HepG2 (cell line): ENCODE results near the gene IRAK4. TPM values are rescaled to one million over a fixed set of nuclear protein-coding genes. Genes with fewer than 3 reads are reported as not detected.

ENCODE experiments used
- CERS6 ChIP-seq: sonication (generic); formaldehyde crosslinking; IDR thresholded peaks from 2 replicates; pipeline ENCODE4 v1.5.0; 2020; ENCODE audit warnings: missing genetic modification reagents
- DR1 ChIP-seq: sonication (generic); formaldehyde crosslinking; IDR thresholded peaks from 2 replicates; pipeline ENCODE4 v1.8.0; 2021; ENCODE audit warnings: mild to moderate bottlenecking, missing genetic modification reagents, inconsistent platforms
- FOXA3 ChIP-seq: IDR thresholded peaks from 2 replicates; pipeline ENCODE4 v1.6.1; 2016; ENCODE audit warnings: missing genetic modification reagents, missing compliant biosample characterization
- GLI4 ChIP-seq: sonication (generic); formaldehyde crosslinking; IDR thresholded peaks from 2 replicates; pipeline ENCODE4 v1.5.1; 2020; ENCODE audit warnings: missing genetic modification reagents, mild to moderate bottlenecking, moderate library complexity, borderline replicate concordance
- HDAC2 ChIP-seq: sonication (generic); formaldehyde crosslinking; IDR thresholded peaks from 2 replicates; pipeline ENCODE4 v1.4.0; 2020; ENCODE audit warnings: missing genetic modification reagents
- HIVEP1 ChIP-seq: sonication (generic); formaldehyde crosslinking; IDR thresholded peaks from 2 replicates; pipeline ENCODE4 v1.4.0; 2020; ENCODE audit warnings: mild to moderate bottlenecking, missing genetic modification reagents
- HNF1B ChIP-seq: sonication (generic); formaldehyde crosslinking; IDR thresholded peaks from 2 replicates; pipeline ENCODE4 v1.5.1; 2020; ENCODE audit warnings: mild to moderate bottlenecking, moderate library complexity, missing genetic modification reagents
- MTA1 ChIP-seq: sonication (generic); formaldehyde crosslinking; IDR thresholded peaks from 2 replicates; pipeline ENCODE4 v1.4.0; 2020; ENCODE audit warnings: missing genetic modification reagents, mild to moderate bottlenecking, borderline replicate concordance
- NFE2L2 ChIP-seq: fragments of 150-350 bp; IDR thresholded peaks from 2 replicates; pipeline ENCODE4 v1.6.1; 2014; ENCODE audit warnings: low read length
- RXRB ChIP-seq: IDR thresholded peaks from 2 replicates; pipeline ENCODE4 v1.6.1; 2016; ENCODE audit warnings: borderline replicate concordance, missing genetic modification reagents, missing compliant biosample characterization
- SETDB1 ChIP-seq: sonication (generic); formaldehyde crosslinking; IDR thresholded peaks from 2 replicates; pipeline ENCODE4 v1.5.1; 2020; ENCODE audit warnings: missing genetic modification reagents, mild to moderate bottlenecking, borderline replicate concordance
- SIX1 ChIP-seq: sonication (generic); formaldehyde crosslinking; IDR thresholded peaks from 2 replicates; pipeline ENCODE4 v1.4.0; 2020; ENCODE audit warnings: missing genetic modification reagents, borderline replicate concordance
- SIX4 ChIP-seq: sonication (generic); formaldehyde crosslinking; IDR thresholded peaks from 2 replicates; pipeline ENCODE4 v1.4.0; 2020; ENCODE audit warnings: missing genetic modification reagents
- SMAD9 ChIP-seq: sonication (generic); formaldehyde crosslinking; IDR thresholded peaks from 2 replicates; pipeline ENCODE4 v1.5.1; 2020; ENCODE audit warnings: mild to moderate bottlenecking, missing genetic modification reagents
- TBL1XR1 ChIP-seq: fragments of 150-350 bp; IDR thresholded peaks from 2 replicates; pipeline ENCODE4 v1.6.1; 2014; ENCODE audit warnings: borderline replicate concordance, low read length; ENCODE audit not compliant: partially characterized antibody
- THAP11 ChIP-seq: IDR thresholded peaks from 2 replicates; pipeline ENCODE4 v1.6.1; 2016; ENCODE audit warnings: missing biosample characterization, missing genetic modification reagents
- XBP1 ChIP-seq: sonication (generic); formaldehyde crosslinking; IDR thresholded peaks from 2 replicates; pipeline ENCODE4 v1.5.0; 2020; ENCODE audit warnings: missing genetic modification reagents
- XRCC5 ChIP-seq: fragments of 200-400 bp; formaldehyde crosslinking; optimal IDR thresholded peaks from 2 replicates; pipeline ENCODE3; 2017; ENCODE audit warnings: mild to moderate bottlenecking, low read length
- ZKSCAN8 ChIP-seq: IDR thresholded peaks from 2 replicates; pipeline ENCODE4 v1.6.1; 2016; ENCODE audit warnings: borderline replicate concordance, missing genetic modification reagents, missing compliant biosample characterization
- ZNF17 ChIP-seq: sonication (generic); formaldehyde crosslinking; IDR thresholded peaks from 2 replicates; pipeline ENCODE4 v1.5.0; 2020; ENCODE audit warnings: mild to moderate bottlenecking, missing genetic modification reagents
- ZNF512B ChIP-seq: sonication (generic); formaldehyde crosslinking; IDR thresholded peaks from 2 replicates; pipeline ENCODE4 v1.5.1; 2020; ENCODE audit warnings: missing genetic modification reagents, mild to moderate bottlenecking, borderline replicate concordance
- ZNF556 ChIP-seq: sonication (generic); formaldehyde crosslinking; IDR thresholded peaks from 2 replicates; pipeline ENCODE4 v1.4.0; 2020; ENCODE audit warnings: mild to moderate bottlenecking, missing genetic modification reagents, borderline replicate concordance
- ZNF660 ChIP-seq: sonication (generic); formaldehyde crosslinking; IDR thresholded peaks from 2 replicates; pipeline ENCODE4 v1.5.1; 2020; ENCODE audit warnings: mild to moderate bottlenecking, low read depth, missing genetic modification reagents, borderline replicate concordance
- ZNF747 ChIP-seq: sonication (generic); formaldehyde crosslinking; IDR thresholded peaks from 2 replicates; pipeline ENCODE4 v1.8.1; 2023; ENCODE audit warnings: missing genetic modification reagents, mild to moderate bottlenecking, borderline replicate concordance
- ZNF816 ChIP-seq: sonication (generic); formaldehyde crosslinking; IDR thresholded peaks from 2 replicates; pipeline ENCODE4 v1.8.0; 2022; ENCODE audit warnings: missing genetic modification reagents, mild to moderate bottlenecking, borderline replicate concordance
- polyA plus RNA-seq, 8 experiments: library from polyadenylated mRNA; depleted of rRNA in 3 of 8; stranded (reverse) in 7 of 8; unstranded in 1 of 8; fragments of >200 nt; fragmentation: Illumina TruSeq in 4 of 8; extraction: Trizol in 4 of 8; gene quantifications; 2 replicates each; pipeline versions ENCODE4 v1.2.1 to v1.2.3, GENCODE V29; 2011 to 2016; ENCODE audit warnings: low read depth in 4 of 8, missing spikeins in 1 of 8, mixed read lengths in 1 of 8; ENCODE audit not compliant: insufficient read depth in 1 of 8
- total RNA-seq, 5 experiments: library from RNA; depleted of rRNA; stranded (reverse); fragments of >200 nt; fragmentation: Illumina TruSeq; extraction: Trizol; gene quantifications; 2 replicates each; pipeline ENCODE4 v1.2.3, GENCODE V29; 2016; ENCODE audit warnings: low read depth in 1 of 5

Gene IRAK4
- total and polyA plus RNA-seq, 2 of the 13 experiments (the other 11 are each of a cell fraction or from before 2014, with no cell fraction given) = 6.6 to 7.1 TPM

- TF ChIP-seq HNF1B (CRISPR knock-in tag) (no peak; the same call in 1 of the 2 replicates), DR1 (CRISPR knock-in tag) (peak; percentile 61; the same call in 1 of the 2 replicates), SIX1 (no peak), FOXA3 (CRISPR knock-in tag) (no peak), HDAC2 (CRISPR knock-in tag) (no peak; the same call in 1 of the 2 replicates), TBL1XR1 (no peak), RXRB (CRISPR knock-in tag) (no peak), ZNF660 (CRISPR knock-in tag) (no peak), ZNF512B (CRISPR knock-in tag) (no peak), NFE2L2 (no peak), XRCC5 (peak; percentile 50), ZNF816 (CRISPR knock-in tag) (peak; percentile 53), ZNF556 (CRISPR knock-in tag) (no peak), THAP11 (CRISPR knock-in tag) (peak; percentile 78), ZNF17 (no peak), SETDB1 (CRISPR knock-in tag) (no peak), MTA1 (no peak), GLI4 (CRISPR knock-in tag) (no peak), SIX4 (CRISPR knock-in tag) (no peak), CERS6 (CRISPR knock-in tag) (no peak), HIVEP1 (no peak), SMAD9 (CRISPR knock-in tag) (no peak), XBP1 (no peak), ZNF747 (CRISPR knock-in tag) (no peak), ZKSCAN8 (CRISPR knock-in tag) (no peak)
Measured at GRCh38 chr12:43758728-43759563, at the start of gene IRAK4, which contains the start of gene PUS7L (continued).
